Immature natural killer cell (primary cell): ENCODE data around the gene IFT20. TPM values are rescaled to one million over a fixed set of nuclear protein-coding genes. Genes with fewer than 3 reads are reported as not detected.
"Not testable (repeated sequence)": the region's sequence is repeated elsewhere in the genome, so short reads cannot be mapped to it uniquely, and the experiment has no call there.

Experiments used
- DNase-seq, 3 donors: peaks; one replicate each; pipeline ENCODE4 v3.0.0; 2022; ENCODE audit warnings: mixed read lengths in 1 of 3
- H3K27ac Mint-ChIP-seq, 6 donors: one replicate each; pipeline ENCODE4 v1.8.0; 2020; ENCODE audit warnings: mixed read lengths in 6 of 6, mild to moderate bottlenecking in 5 of 6, inconsistent platforms in 4 of 6, moderate library complexity in 3 of 6
- H3K27me3 Mint-ChIP-seq, 3 donors: one replicate each; pipeline ENCODE4 v1.8.0; 2020 to 2021; ENCODE audit warnings: low read depth in 3 of 3, mild to moderate bottlenecking in 3 of 3, mixed read lengths in 3 of 3, moderate library complexity in 3 of 3, inconsistent platforms in 1 of 3
- H3K36me3 Mint-ChIP-seq, 3 donors: one replicate each; pipeline ENCODE4 v1.8.0; 2020; ENCODE audit warnings: mixed read lengths in 3 of 3, inconsistent platforms in 2 of 3, mild to moderate bottlenecking in 2 of 3
- H3K4me1 Mint-ChIP-seq, 2 donors: one replicate each; pipeline ENCODE4 v1.8.0; 2020; ENCODE audit warnings: inconsistent platforms in 2 of 2, mild to moderate bottlenecking in 2 of 2, mixed read lengths in 2 of 2, moderate library complexity in 1 of 2
- H3K4me3 Mint-ChIP-seq, 5 donors: one replicate each; pipeline ENCODE4 v1.8.0; 2020; ENCODE audit warnings: mild to moderate bottlenecking in 5 of 5, mixed read lengths in 5 of 5, inconsistent platforms in 3 of 5, moderate library complexity in 3 of 5
- H3K9me3 Mint-ChIP-seq, 6 donors: one replicate each; pipeline ENCODE4 v1.8.0; 2020; ENCODE audit warnings: mild to moderate bottlenecking in 6 of 6, mixed read lengths in 6 of 6, inconsistent platforms in 4 of 6, moderate library complexity in 3 of 6
- polyA plus RNA-seq, 3 donors: library from polyadenylated mRNA; unstranded; fragments of 300-500 nt; fragmentation: Illumina TruSeq; gene quantifications; one replicate each; pipeline ENCODE4 v1.2.3, GENCODE V29; 2021

Gene IFT20
- polyA plus RNA-seq, 3 donors from 2014 or later = 51.1 to 70.4 (median 53.0) TPM

DNA sequence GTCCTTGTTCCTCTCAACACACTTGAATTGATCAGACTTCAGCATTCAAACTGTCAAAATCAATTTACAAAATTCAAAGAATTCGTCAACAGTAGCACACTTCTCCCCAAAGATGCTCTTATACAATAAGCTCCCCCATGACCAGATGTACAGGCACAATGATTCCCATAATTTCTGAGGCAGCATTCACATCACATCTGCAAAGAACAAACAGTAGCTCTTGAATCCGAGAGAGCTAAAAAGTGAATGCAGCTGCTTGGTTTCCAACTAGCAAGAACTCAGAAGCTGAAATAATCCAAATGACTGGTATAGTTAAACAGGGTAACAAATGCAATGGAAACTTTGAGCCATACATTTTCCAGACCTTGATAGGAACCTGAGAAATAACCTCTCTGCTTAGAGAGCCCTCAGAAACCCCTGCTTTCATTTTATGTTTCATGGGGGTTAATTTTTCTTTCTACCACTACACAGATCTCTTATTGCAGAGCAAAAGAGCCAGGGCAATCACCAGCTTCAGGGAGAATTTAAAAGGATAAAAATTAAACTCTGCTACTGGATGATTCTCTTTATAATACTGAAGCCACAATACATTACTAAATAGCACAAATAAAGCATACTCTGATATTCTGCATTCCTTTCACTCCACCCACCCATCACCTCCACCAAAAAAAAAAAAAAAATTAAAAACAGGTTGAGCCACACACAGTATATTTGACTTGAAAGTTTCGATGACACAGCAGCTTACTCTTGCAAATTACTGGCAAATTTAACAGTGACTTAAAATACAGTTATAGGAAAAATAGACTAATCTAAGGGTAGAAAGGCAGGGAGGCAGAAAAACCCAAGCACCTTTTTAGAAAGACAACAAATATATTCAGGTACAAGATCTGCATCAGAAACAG is 39.3 kb downstream of the IFT20 start:
- H3K4me3 Mint-ChIP-seq = no peak overlapping the region
- no peak for DNase-seq
- no peak overlapping the region for H3K27ac Mint-ChIP-seq
- H3K36me3 Mint-ChIP-seq = no peaks in the 10 kb centered on the region
- H3K9me3 Mint-ChIP-seq = no peaks in the 10 kb centered on the region
- peaks cover 2 to 19% (median 3%) of the 10 kb centered on the region in 3 donors for H3K27me3 Mint-ChIP-seq
- no peaks in the 10 kb centered on the region for H3K4me1 Mint-ChIP-seq

DNA sequence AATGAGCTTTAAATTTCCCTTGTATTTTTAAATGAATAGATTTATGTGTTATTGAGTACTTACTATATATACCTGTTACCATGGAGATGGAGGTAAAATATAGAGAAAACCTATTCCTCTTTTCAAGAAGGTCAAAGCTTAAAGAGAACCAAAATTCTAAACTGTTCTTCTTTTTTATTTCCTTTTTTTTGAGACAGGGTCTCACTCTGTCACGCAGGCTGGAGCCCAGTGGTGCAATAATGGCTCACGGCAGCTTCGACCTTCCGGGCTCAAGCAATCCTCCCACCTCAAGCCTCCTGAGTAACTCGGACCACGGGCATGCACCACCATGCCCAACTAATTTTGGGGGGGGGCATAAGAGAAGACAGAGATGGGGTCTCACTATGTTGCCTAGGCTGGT is 41.3 kb downstream of the IFT20 start:
- Mint-ChIP-seq H3K36me3 (no peaks in the 10 kb centered on the region), H3K4me1 (no peaks in the 10 kb centered on the region), H3K27me3 (peaks cover 2 to 19% (median 3%) of the 10 kb centered on the region in 3 donors), H3K4me3 (no peak overlapping the region), H3K9me3 (no peaks in the 10 kb centered on the region), H3K27ac (no peak overlapping the region)
- no peak for DNase-seq

DNA sequence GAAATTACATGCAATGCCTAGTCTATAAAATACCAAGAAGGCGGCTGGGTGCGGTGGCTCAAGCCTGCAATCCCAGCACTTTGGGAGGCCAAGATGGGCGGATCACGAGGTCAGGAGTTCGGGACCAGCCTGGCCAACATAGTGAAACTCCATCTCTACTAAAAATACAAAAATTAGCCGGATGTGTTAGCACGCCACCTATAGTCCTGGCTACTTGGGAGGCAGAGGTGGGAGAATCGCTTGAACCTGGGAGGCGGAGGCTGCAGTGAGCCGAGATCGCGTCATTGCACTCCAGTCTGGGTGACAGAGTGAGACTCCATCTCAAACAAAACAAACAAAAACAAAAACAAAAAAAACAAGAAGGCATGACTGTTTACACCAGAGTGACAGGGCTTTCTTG is 42.4 kb downstream of the IFT20 start:
- DNase-seq, H3K4me1 Mint-ChIP-seq, H3K4me3 Mint-ChIP-seq, H3K36me3 Mint-ChIP-seq, H3K9me3 Mint-ChIP-seq, H3K27ac Mint-ChIP-seq: not testable (repeated sequence)
- H3K27me3 Mint-ChIP-seq = peaks cover 2 to 19% (median 3%) of the 10 kb centered on the region in 3 donors

DNA sequence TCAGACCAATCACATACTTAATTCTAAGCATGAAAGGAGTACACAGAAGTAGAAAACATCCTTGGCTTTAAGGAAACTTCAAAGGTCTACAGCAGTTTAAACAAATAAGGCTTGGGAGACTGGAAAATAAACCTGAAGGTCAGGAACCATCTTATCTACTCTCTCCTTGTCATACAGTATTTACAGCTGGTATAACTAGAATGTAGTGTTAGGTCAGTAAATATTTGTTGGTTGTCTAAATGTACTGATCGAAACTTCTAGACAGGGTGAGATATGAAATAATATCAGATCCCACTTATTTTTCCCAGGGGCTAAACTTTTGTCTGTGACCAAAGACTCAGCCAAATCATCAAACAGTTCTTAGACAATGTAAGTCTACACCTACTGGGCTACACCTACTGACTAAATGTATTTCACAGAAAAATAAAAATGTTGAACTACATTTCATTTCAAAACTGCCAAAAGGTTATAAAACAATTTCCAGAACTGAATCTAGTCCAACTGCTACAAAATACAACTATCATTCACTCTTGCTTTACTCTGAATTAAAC is 43.4 kb downstream of the IFT20 start:
- no peaks in the 10 kb centered on the region for H3K9me3 Mint-ChIP-seq
- no peak for DNase-seq
- no peak overlapping the region for H3K4me3 Mint-ChIP-seq
- H3K27me3 Mint-ChIP-seq = peaks cover 2 to 19% (median 3%) of the 10 kb centered on the region in 3 donors
- H3K27ac Mint-ChIP-seq = no peak overlapping the region
- no peaks in the 10 kb centered on the region for H3K4me1 Mint-ChIP-seq
- no peaks in the 10 kb centered on the region for H3K36me3 Mint-ChIP-seq

DNA sequence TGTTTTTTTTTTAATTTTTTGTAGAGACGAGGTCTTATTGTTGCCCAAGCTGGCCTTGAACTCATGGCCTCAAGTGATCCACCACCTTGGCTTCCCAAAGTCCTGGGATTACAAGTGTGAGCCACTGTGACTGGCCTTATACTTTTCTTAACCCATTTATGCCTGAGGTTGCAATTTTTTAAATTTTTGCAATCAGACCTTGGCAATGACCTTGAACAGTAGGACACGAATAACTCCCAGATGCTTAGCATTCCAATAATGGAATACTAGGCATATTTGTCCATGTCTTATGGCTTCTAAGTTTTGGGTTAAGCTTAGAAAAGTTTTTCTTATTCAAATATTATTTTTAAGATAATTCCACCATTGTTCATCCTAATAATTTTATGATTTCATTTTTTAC is 44.6 kb downstream of the IFT20 start:
- Mint-ChIP-seq H3K27me3 (peaks cover 2 to 19% (median 3%) of the 10 kb centered on the region in 3 donors), H3K4me3 (no peak overlapping the region), H3K4me1 (no peaks in the 10 kb centered on the region), H3K9me3 (no peaks in the 10 kb centered on the region), H3K27ac (no peak overlapping the region), H3K36me3 (no peaks in the 10 kb centered on the region)
- DNase-seq = no peak

DNA sequence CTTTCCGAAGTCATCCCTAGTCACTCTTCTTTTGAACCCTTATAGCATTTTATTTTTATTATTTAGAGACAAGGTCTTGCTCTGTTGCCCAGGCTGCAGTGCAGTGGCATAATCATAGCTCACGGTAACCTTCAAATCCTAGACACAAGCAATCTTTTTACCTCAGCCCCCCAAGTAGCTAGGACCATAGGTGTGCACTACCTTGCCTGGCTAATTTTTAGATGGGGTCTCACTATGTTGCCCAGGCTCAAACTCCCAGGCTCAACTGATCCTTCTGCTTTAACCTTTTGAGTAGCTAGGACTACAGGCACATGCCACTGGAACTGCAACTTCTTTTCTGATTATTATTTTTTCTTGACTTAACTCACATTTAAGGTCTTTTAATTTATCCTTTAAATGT is 49.3 kb downstream of the IFT20 start:
- Mint-ChIP-seq H3K4me1 (no peaks in the 10 kb centered on the region), H3K9me3 (no peaks in the 10 kb centered on the region)

DNA sequence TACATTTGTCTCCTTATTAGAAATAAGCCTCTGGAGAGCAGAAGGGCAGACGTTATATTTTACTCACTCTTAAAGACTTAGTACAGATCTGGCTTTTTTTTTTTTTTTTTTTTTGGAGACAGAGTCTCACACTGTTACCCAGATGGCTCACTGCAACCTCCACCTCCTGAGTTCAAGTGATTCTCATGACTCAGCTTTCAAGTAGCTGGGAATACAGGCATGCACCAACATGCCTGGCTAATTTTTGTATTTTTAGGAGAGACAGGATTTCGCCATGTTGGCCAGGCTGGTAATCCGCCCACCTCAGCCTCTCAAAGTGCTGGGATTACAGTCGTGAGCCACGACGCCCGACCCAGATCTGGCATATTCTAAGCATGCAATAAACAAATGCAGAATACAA is 52.7 kb downstream of the IFT20 start:
- H3K4me1 Mint-ChIP-seq = peaks cover 12% of the 10 kb centered on the region in 2 donors
- H3K4me3 Mint-ChIP-seq = no peak overlapping the region
- H3K9me3 Mint-ChIP-seq = no peaks in the 10 kb centered on the region
- no peak overlapping the region for H3K27ac Mint-ChIP-seq
- H3K27me3 Mint-ChIP-seq = peaks cover 11 to 18% (median 16%) of the 10 kb centered on the region in 3 donors
- no peaks in the 10 kb centered on the region for H3K36me3 Mint-ChIP-seq
- no peak for DNase-seq

More for the DNA sequence above, 49.3 kb downstream of the IFT20 start:
- no peak for DNase-seq
- Mint-ChIP-seq H3K36me3 (no peaks in the 10 kb centered on the region), H3K27ac (no peak overlapping the region), H3K27me3 (peaks cover 2 to 7% (median 4%) of the 10 kb centered on the region in 3 donors), H3K4me3 (no peak overlapping the region)

DNA sequence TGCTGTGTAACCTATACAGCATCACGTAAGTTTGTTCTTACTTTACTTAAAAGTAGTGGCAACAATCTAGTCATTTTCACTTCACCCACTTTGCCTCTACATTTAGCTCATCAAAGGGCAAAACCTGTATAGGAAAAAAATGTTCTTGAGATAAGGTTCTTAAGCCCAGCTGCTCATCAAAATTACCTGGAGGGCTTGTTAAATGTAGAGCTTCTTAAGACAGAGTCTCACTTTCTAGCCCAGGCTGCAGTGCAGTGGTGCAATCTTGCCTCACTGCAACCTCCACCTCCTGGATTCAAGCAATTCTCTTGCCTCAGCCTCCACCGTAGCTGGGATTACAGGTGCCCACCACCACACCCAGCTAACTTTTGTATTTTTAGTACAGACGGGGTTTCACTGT is 54.4 kb downstream of the IFT20 start:
- DNase-seq = no peak
- H3K9me3 Mint-ChIP-seq = no peaks in the 10 kb centered on the region
- H3K27me3 Mint-ChIP-seq = peaks cover 11 to 26% (median 18%) of the 10 kb centered on the region in 3 donors
- no peaks in the 10 kb centered on the region for H3K36me3 Mint-ChIP-seq
- H3K4me3 Mint-ChIP-seq = no peak overlapping the region
- no peak overlapping the region for H3K27ac Mint-ChIP-seq
- H3K4me1 Mint-ChIP-seq = peaks cover 12 to 15% of the 10 kb centered on the region in 2 donors

DNA sequence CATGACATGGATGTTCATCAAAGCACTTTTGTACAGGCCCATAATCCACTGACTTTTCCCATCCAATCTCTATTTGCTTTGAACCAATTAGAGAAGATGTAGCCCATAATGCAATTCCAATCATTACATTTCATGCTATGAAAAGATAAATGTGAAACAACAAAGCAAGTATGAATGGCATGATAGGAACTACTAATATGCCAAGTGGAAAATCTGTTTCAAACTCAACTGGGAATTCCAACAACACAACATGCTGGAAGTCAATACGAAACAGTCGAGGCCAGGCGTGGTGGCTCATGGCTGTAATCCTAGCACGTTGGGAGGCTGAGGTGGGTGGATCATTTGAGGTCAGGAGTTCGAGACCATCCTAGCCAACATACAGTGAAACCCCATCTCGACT is 55.9 kb downstream of the IFT20 start:
- Mint-ChIP-seq H3K27ac (no peak overlapping the region), H3K36me3 (no peaks in the 10 kb centered on the region), H3K4me3 (no peak overlapping the region), H3K4me1 (peaks cover 20% of the 10 kb centered on the region in 2 donors), H3K27me3 (peaks cover 16 to 30% (median 24%) of the 10 kb centered on the region in 3 donors), H3K9me3 (no peaks in the 10 kb centered on the region)
- no peak for DNase-seq

Other genes with a start within 250 kb of the IFT20 start
- 10 to 100 TPM in 2 of 3 donors, 1 to 10 TPM in 1; 9.8 to 13.8 (median 11.4) TPM for gene TMEM97, start 16.3 kb downstream of the IFT20 start, polyA plus RNA-seq
- gene TNFAIP1, start 289 bp upstream of the IFT20 start, polyA plus RNA-seq = 10 to 100 TPM in 1 of 3 donors, 1 to 10 TPM in 2; 4.7 to 11.6 (median 6.7) TPM
- 100 to 1,000 TPM in 1 of 3 donors, 10 to 100 TPM in 2; 79.0 to 134 (median 80.3) TPM for gene POLDIP2, start 22.1 kb upstream of the IFT20 start, polyA plus RNA-seq
- not detected for gene SEBOX, start 29.7 kb upstream of the IFT20 start, polyA plus RNA-seq
- not detected for gene VTN, start 34.8 kb upstream of the IFT20 start, polyA plus RNA-seq
- gene SARM1, start 36.2 kb upstream of the IFT20 start, polyA plus RNA-seq = 1 to 10 TPM; 8.0 to 9.2 (median 9.1) TPM
- gene SLC46A1, start 70.7 kb upstream of the IFT20 start, polyA plus RNA-seq = 1 to 10 TPM in 1 of 3 donors, under 1 TPM in 1, not detected in 1; 0.61 to 1.9 TPM
- gene SLC13A2, start 138.2 kb upstream of the IFT20 start, polyA plus RNA-seq = not detected
- not detected for gene FOXN1, start 170.9 kb upstream of the IFT20 start, polyA plus RNA-seq
- gene UNC119, start 217.2 kb upstream of the IFT20 start, polyA plus RNA-seq = 10 to 100 TPM; 45.4 to 61.1 (median 50.4) TPM
- 100 to 1,000 TPM in 1 of 3 donors, 10 to 100 TPM in 2; 71.7 to 135 (median 96.8) TPM for gene PIGS, start 236.1 kb upstream of the IFT20 start, polyA plus RNA-seq
- gene ALDOC, start 241.4 kb upstream of the IFT20 start, polyA plus RNA-seq = 10 to 100 TPM; 50.9 to 80.1 (median 53.2) TPM